Mucosa of rectum (tissue), 2 donors: ENCODE data around the gene SH3PXD2B.
"Not testable (repeated sequence)": the region's sequence is repeated elsewhere in the genome, so short reads cannot be mapped to it uniquely, and the experiment has no call there.

ENCODE experiments used
- H3K27ac ChIP-seq, 2 donors: one replicate each; pipeline ENCODE4 v1.7.0; 2013; ENCODE audit warnings: inconsistent platforms in 2 of 2, low read depth in 2 of 2, low read length in 2 of 2
- H3K27me3 ChIP-seq, 2 donors: one replicate each; pipeline ENCODE4 v1.7.0; 2013; ENCODE audit warnings: low read length in 2 of 2; ENCODE audit not compliant: control insufficient read depth in 2 of 2, insufficient read depth in 2 of 2
- H3K36me3 ChIP-seq, 2 donors: one replicate each; pipeline ENCODE4 v1.7.0; 2013; ENCODE audit warnings: low read length in 2 of 2; ENCODE audit not compliant: control insufficient read depth in 2 of 2, insufficient read depth in 2 of 2
- H3K4me1 ChIP-seq, 2 donors: one replicate each; pipeline ENCODE4 v1.7.0; 2013; ENCODE audit warnings: low read length in 2 of 2, mild to moderate bottlenecking in 1 of 2; ENCODE audit not compliant: control insufficient read depth in 2 of 2, insufficient read depth in 2 of 2
- H3K4me3 ChIP-seq, 2 donors: one replicate each; pipeline ENCODE4 v1.7.0; 2013; ENCODE audit warnings: low read length in 2 of 2
- H3K9ac ChIP-seq, 2 donors: one replicate each; pipeline ENCODE4 v1.7.0; 2013; ENCODE audit warnings: low read length in 2 of 2, low read depth in 1 of 2, mild to moderate bottlenecking in 1 of 2
- H3K9me3 ChIP-seq, 2 donors: one replicate each; pipeline ENCODE4 v1.7.0; 2013; ENCODE audit warnings: low read length in 2 of 2; ENCODE audit not compliant: control insufficient read depth in 2 of 2
- donor health status: healthy.
- donor health status: Normal muscosa, but diverticular disease.

Gene SH3PXD2B

GRCh38 chr5:172326901-172327300 lies 127.4 kb downstream of the SH3PXD2B start:
- H3K27me3 ChIP-seq, H3K4me1 ChIP-seq, H3K36me3 ChIP-seq, H3K9ac ChIP-seq, H3K4me3 ChIP-seq, H3K9me3 ChIP-seq, H3K27ac ChIP-seq: not testable (repeated sequence)

GRCh38 chr5:172325452-172325851 lies 128.9 kb downstream of the SH3PXD2B start:
- H3K4me1 ChIP-seq = no peaks in the 10 kb centered on the region
- H3K9me3 ChIP-seq = no peaks in the 10 kb centered on the region
- no peak overlapping the region for H3K9ac ChIP-seq
- no peaks in the 10 kb centered on the region for H3K27me3 ChIP-seq
- H3K27ac ChIP-seq = no peak overlapping the region
- H3K4me3 ChIP-seq = no peak overlapping the region
- no peaks in the 10 kb centered on the region for H3K36me3 ChIP-seq

GRCh38 chr5:172322028-172322965 lies 132.0 kb downstream of the SH3PXD2B start:
- no peak overlapping the region for H3K27ac ChIP-seq
- no peaks in the 10 kb centered on the region for H3K4me1 ChIP-seq
- no peak overlapping the region for H3K4me3 ChIP-seq
- H3K9ac ChIP-seq = no peak overlapping the region
- H3K36me3 ChIP-seq = no peaks in the 10 kb centered on the region
- no peaks in the 10 kb centered on the region for H3K27me3 ChIP-seq
- H3K9me3 ChIP-seq = no peaks in the 10 kb centered on the region

- H3K4me3 ChIP-seq = no peak overlapping the region
- H3K36me3 ChIP-seq = no peaks in the 10 kb centered on the region
- no peak overlapping the region for H3K9ac ChIP-seq
- H3K27me3 ChIP-seq = no peaks in the 10 kb centered on the region
- H3K9me3 ChIP-seq = no peaks in the 10 kb centered on the region
- H3K27ac ChIP-seq = no peak overlapping the region
- H3K4me1 ChIP-seq = no peaks in the 10 kb centered on the region
Measured at GRCh38 chr5:172321593-172321992, 132.7 kb downstream of the SH3PXD2B start.

GRCh38 chr5:172319708-172320441 lies 134.4 kb downstream of the SH3PXD2B start:
- Histone ChIP-seq H3K36me3 (no peaks in the 10 kb centered on the region), H3K4me1 (peaks cover 0 to 2% of the 10 kb centered on the region in 2 donors), H3K9ac (no peak overlapping the region), H3K4me3 (no peak overlapping the region), H3K27me3 (no peaks in the 10 kb centered on the region), H3K27ac (no peak overlapping the region), H3K9me3 (no peaks in the 10 kb centered on the region)

- Histone ChIP-seq H3K4me3 (no peak overlapping the region), H3K4me1 (peaks cover 0 to 2% of the 10 kb centered on the region in 2 donors), H3K9me3 (no peaks in the 10 kb centered on the region), H3K27ac (no peak overlapping the region), H3K36me3 (no peaks in the 10 kb centered on the region), H3K27me3 (no peaks in the 10 kb centered on the region), H3K9ac (no peak overlapping the region)
Measured at GRCh38 chr5:172315587-172316493, 138.5 kb downstream of the SH3PXD2B start.

- Histone ChIP-seq H3K4me3 (no peak overlapping the region), H3K27me3 (no peaks in the 10 kb centered on the region), H3K4me1 (peaks cover 0 to 2% of the 10 kb centered on the region in 2 donors), H3K9ac (no peak overlapping the region), H3K9me3 (no peaks in the 10 kb centered on the region), H3K36me3 (no peaks in the 10 kb centered on the region), H3K27ac (no peak overlapping the region)
Measured at GRCh38 chr5:172313915-172314314, 140.4 kb downstream of the SH3PXD2B start.

- Histone ChIP-seq H3K27ac (no peak overlapping the region), H3K36me3 (no peaks in the 10 kb centered on the region), H3K9me3 (no peaks in the 10 kb centered on the region), H3K4me3 (no peak overlapping the region), H3K4me1 (peaks cover 0 to 2% of the 10 kb centered on the region in 2 donors), H3K9ac (no peak overlapping the region), H3K27me3 (no peaks in the 10 kb centered on the region)
Measured at GRCh38 chr5:172312286-172312685, 142.0 kb downstream of the SH3PXD2B start.

- Histone ChIP-seq H3K27me3 (no peaks in the 10 kb centered on the region), H3K9ac (no peak overlapping the region), H3K27ac (no peak overlapping the region), H3K4me3 (no peak overlapping the region), H3K9me3 (no peaks in the 10 kb centered on the region), H3K36me3 (no peaks in the 10 kb centered on the region), H3K4me1 (peaks cover 0 to 2% of the 10 kb centered on the region in 2 donors)
Measured at GRCh38 chr5:172311605-172312004, 142.7 kb downstream of the SH3PXD2B start.
